NCI-H2107 (cell line): ENCODE measurements around the gene BHLHA15.

Experiments
- DNase-seq: peaks from one replicate; lab custom pipeline; 2025; lab: John Stamatoyannopoulos, UW

The BHLHA15 gene

GRCh38 chr7:98187138-98187502 lies 24.1 kb upstream of the BHLHA15 start:
- DNase-seq: no peak

- DNase-seq: no peak
These were observed 21.7 kb upstream of the BHLHA15 start for GRCh38 chr7:98189559-98189958.

- no peak for DNase-seq
These were observed 19.4 kb upstream of the BHLHA15 start for GRCh38 chr7:98191668-98192431.

GRCh38 chr7:98192781-98193457 lies 18.3 kb upstream of the BHLHA15 start:
- no peak for DNase-seq

GRCh38 chr7:98193474-98194180 lies 17.6 kb upstream of the BHLHA15 start:
- no peak for DNase-seq

GRCh38 chr7:98194186-98194585 lies 17.1 kb upstream of the BHLHA15 start:
- no peak for DNase-seq

- no peak for DNase-seq
These were observed 16.4 kb upstream of the BHLHA15 start for GRCh38 chr7:98194672-98195457.

- no peak for DNase-seq
These were observed 14.3 kb upstream of the BHLHA15 start for GRCh38 chr7:98196706-98197605.

- DNase-seq: no peak
These were observed 12.1 kb upstream of the BHLHA15 start for GRCh38 chr7:98199131-98199530.

GRCh38 chr7:98200364-98200763 lies 10.9 kb upstream of the BHLHA15 start:
- DNase-seq: no peak

GRCh38 chr7:98202367-98203195 lies 8.7 kb upstream of the BHLHA15 start:
- DNase-seq: no peak

- DNase-seq: no peak
These were observed 7.8 kb upstream of the BHLHA15 start for GRCh38 chr7:98203261-98203963.

- no peak for DNase-seq
These were observed 7.2 kb upstream of the BHLHA15 start for GRCh38 chr7:98203964-98204605.

GRCh38 chr7:98204670-98205069 lies 6.6 kb upstream of the BHLHA15 start:
- no peak for DNase-seq

- DNase-seq: no peak
These were observed 5.9 kb upstream of the BHLHA15 start for GRCh38 chr7:98205162-98205845.

- DNase-seq: no peak
These were observed 4.5 kb upstream of the BHLHA15 start for GRCh38 chr7:98206451-98207330.

- no peak for DNase-seq
These were observed 1.9 kb upstream of the BHLHA15 start for GRCh38 chr7:98209166-98209920.
